GM12874 (cell line): ENCODE data around the gene TRAPPC10.

Experiments
- CTCF ChIP-seq: IDR thresholded peaks from 2 replicates; pipeline ENCODE4 v1.5.1; 2011; ENCODE audit warnings: low read depth, mild to moderate bottlenecking, control low read depth, low read length, moderate library complexity; ENCODE audit not compliant: insufficient read depth

The TRAPPC10 gene

GRCh38 chr21:44071359-44072104 lies 59.4 kb downstream of the TRAPPC10 start:
- TF ChIP-seq CTCF = no peak

GRCh38 chr21:44072111-44072510 lies 60.0 kb downstream of the TRAPPC10 start:
- TF ChIP-seq CTCF = no peak

GRCh38 chr21:44074315-44074958 lies 62.3 kb downstream of the TRAPPC10 start:
- TF ChIP-seq CTCF = no peak

GRCh38 chr21:44076316-44076715 lies 64.2 kb downstream of the TRAPPC10 start:
- TF ChIP-seq CTCF = no peak

GRCh38 chr21:44078411-44078981 lies 66.4 kb downstream of the TRAPPC10 start:
- TF ChIP-seq CTCF = no peak

GRCh38 chr21:44079446-44079845 lies 67.3 kb downstream of the TRAPPC10 start:
- TF ChIP-seq CTCF = no peak

- no peak for TF ChIP-seq CTCF
Measured at GRCh38 chr21:44079846-44080245, 67.7 kb downstream of the TRAPPC10 start.
